ENCODE results near the gene KIF6. TPM values are rescaled to one million over a fixed set of nuclear protein-coding genes. Genes with fewer than 3 reads are reported as not detected.

The KIF6 gene
- total RNA-seq, 1 donor from 2014 or later: 1.4 TPM

GRCh38 chr6:39470506-39470905 is 254.7 kb downstream of the KIF6 start:
- Mint-ChIP-seq H3K9me3 (peaks cover 13% of the 10 kb centered on the region), H3K36me3 (no peaks in the 10 kb centered on the region), H3K27me3 (ENCODE audit: low read depth) (no peaks in the 10 kb centered on the region), H3K27ac (no peak overlapping the region), H3K4me3 (no peak overlapping the region), H3K4me1 (no peaks in the 10 kb centered on the region)
- no peak for DNase-seq (ENCODE audit: low spot score in 2 of 2, unreplicated experiment in 2 of 2)
- TF ChIP-seq CTCF (IDR thresholded peaks at IDR 0.05; ENCODE audit: unreplicated experiment): no peak

DNA sequence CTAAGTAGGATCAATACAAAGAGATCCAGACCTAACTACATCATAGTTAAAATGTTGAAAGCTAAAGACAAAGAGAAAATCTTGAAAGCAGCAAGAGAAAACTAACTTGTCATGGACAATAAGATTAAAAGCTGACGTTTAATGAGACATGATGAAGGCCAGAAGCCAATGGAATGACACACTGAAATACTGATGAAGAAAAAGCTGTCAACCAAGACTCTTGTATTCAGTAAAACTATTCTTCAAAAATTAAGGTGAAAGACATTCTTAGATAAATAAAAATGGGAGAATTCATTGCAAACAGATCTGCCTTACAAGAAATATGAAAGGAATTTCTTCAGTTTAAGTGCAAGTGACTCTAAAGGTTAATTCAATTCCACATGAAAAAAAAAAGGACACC is 256.8 kb downstream of the KIF6 start:
- Mint-ChIP-seq H3K4me1 (no peaks in the 10 kb centered on the region), H3K9me3 (peaks cover 13% of the 10 kb centered on the region), H3K36me3 (no peaks in the 10 kb centered on the region), H3K4me3 (no peak overlapping the region), H3K27ac (no peak overlapping the region), H3K27me3 (ENCODE audit: low read depth) (no peaks in the 10 kb centered on the region)
- no peak for TF ChIP-seq CTCF (IDR thresholded peaks at IDR 0.05; ENCODE audit: unreplicated experiment)
- DNase-seq (ENCODE audit: low spot score in 2 of 2, unreplicated experiment in 2 of 2): no peak

GRCh38 chr6:39466631-39467030 is 258.6 kb downstream of the KIF6 start:
- no peak overlapping the region for H3K4me3 Mint-ChIP-seq
- no peak for TF ChIP-seq CTCF (IDR thresholded peaks at IDR 0.05; ENCODE audit: unreplicated experiment)
- no peaks in the 10 kb centered on the region for H3K4me1 Mint-ChIP-seq
- no peaks in the 10 kb centered on the region for H3K27me3 Mint-ChIP-seq (ENCODE audit: low read depth)
- H3K36me3 Mint-ChIP-seq: no peaks in the 10 kb centered on the region
- no peak overlapping the region for H3K27ac Mint-ChIP-seq
- DNase-seq (ENCODE audit: low spot score in 2 of 2, unreplicated experiment in 2 of 2): no peak
- H3K9me3 Mint-ChIP-seq: peaks cover 13% of the 10 kb centered on the region

DNA sequence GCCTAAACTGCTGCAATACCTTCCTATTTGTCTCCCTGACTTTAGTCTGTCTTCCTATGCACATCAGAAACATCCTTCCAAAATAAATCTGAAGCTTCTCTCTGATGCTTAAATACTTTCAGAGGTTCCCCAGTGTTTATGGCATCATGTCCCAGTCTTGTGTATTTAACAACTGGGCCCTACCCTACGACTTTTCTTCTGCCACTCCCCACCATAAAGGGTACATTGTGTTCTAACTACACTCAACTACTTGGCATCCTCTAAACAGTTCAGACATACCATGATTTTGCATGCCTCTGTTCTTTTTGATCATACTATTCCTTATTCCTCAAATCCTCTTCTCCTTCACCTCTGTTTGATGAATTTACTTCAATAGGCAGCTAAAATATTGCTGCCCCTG is 259.7 kb downstream of the KIF6 start:
- no peak for TF ChIP-seq CTCF (IDR thresholded peaks at IDR 0.05; ENCODE audit: unreplicated experiment)
- Mint-ChIP-seq H3K4me3 (no peak overlapping the region), H3K27ac (no peak overlapping the region), H3K27me3 (ENCODE audit: low read depth) (no peaks in the 10 kb centered on the region), H3K4me1 (no peaks in the 10 kb centered on the region), H3K36me3 (peaks cover 2% of the 10 kb centered on the region), H3K9me3 (peaks cover 17% of the 10 kb centered on the region)
- DNase-seq (ENCODE audit: low spot score in 2 of 2, unreplicated experiment in 2 of 2): no peak

- Mint-ChIP-seq H3K4me1 (no peaks in the 10 kb centered on the region), H3K27me3 (ENCODE audit: low read depth) (no peaks in the 10 kb centered on the region), H3K9me3 (peaks cover 18% of the 10 kb centered on the region), H3K27ac (no peak overlapping the region), H3K4me3 (no peak overlapping the region), H3K36me3 (peaks cover 2% of the 10 kb centered on the region)
- TF ChIP-seq CTCF (IDR thresholded peaks at IDR 0.05; ENCODE audit: unreplicated experiment): no peak
- no peak for DNase-seq (ENCODE audit: low spot score in 2 of 2, unreplicated experiment in 2 of 2)
These were observed 261.1 kb downstream of the KIF6 start for GRCh38 chr6:39464067-39464466.

DNA sequence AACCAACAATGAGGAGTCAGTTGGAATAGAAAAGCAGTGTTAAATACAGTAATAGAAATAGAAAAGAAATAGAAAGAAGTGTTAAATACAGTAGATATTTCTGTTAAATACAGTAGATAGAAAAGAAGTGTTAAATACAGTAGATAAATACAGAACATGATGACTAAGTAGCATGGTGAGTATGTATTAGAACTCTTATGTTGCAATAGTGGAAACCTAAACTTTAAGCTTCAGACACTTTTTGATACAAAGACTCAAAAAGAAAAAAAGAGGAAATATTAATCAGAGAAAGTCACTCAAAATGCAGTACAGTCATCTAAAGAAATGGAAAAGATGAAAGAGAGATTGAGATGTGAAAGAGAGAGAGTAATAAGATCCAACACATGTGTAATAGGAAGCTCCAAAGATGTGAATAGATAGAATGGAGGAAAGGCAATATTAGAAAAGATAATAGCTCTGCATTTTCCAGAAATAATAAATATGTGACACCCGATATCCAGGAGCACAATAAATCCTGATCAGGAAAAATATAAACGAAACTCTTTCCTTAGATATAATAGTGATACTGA is 271.2 kb downstream of the KIF6 start:
- Mint-ChIP-seq H3K4me1 (peaks cover 11% of the 10 kb centered on the region), H3K36me3 (peaks cover 5% of the 10 kb centered on the region), H3K4me3 (no peak overlapping the region), H3K9me3 (peaks cover 12% of the 10 kb centered on the region), H3K27me3 (ENCODE audit: low read depth) (no peaks in the 10 kb centered on the region), H3K27ac (no peak overlapping the region)
- DNase-seq (ENCODE audit: low spot score in 2 of 2, unreplicated experiment in 2 of 2): no peak
- TF ChIP-seq CTCF (IDR thresholded peaks at IDR 0.05; ENCODE audit: unreplicated experiment): no peak
